Measurements from ENCODE around the gene TBL1X.

TBL1X gene

GRCh38 chrX:9434051-9434550, 30.8 kb upstream of the TBL1X start:
- no peak for TF ChIP-seq POLR2AphosphoS5 (IDR thresholded peaks at IDR 0.05; ENCODE audit: low read depth, low read length)
- TF ChIP-seq REST (IDR thresholded peaks at IDR 0.05; ENCODE audit: insufficient read depth in 1 of 2, low read depth in 2 of 2, low read length in 2 of 2) = no peak
- no peak for TF ChIP-seq FOXP2 (optimal IDR thresholded peaks at IDR 0.05; ENCODE audit: borderline replicate concordance, extremely low read depth, extremely low read length, insufficient read depth)
- no peak for TF ChIP-seq TAF1 (IDR thresholded peaks at IDR 0.05; ENCODE audit: borderline replicate concordance, insufficient read depth, low read length)
- TF ChIP-seq SIN3A (IDR thresholded peaks at IDR 0.05; ENCODE audit: borderline replicate concordance, insufficient read depth, low read length) = no peak

GRCh38 chrX:9436812-9437211, 28.0 kb upstream of the TBL1X start:
- TF ChIP-seq REST (IDR thresholded peaks at IDR 0.05; ENCODE audit: insufficient read depth in 1 of 2, low read depth in 2 of 2, low read length in 2 of 2) = no peak
- no peak for TF ChIP-seq SIN3A (IDR thresholded peaks at IDR 0.05; ENCODE audit: borderline replicate concordance, insufficient read depth, low read length)
- no peak for TF ChIP-seq TAF1 (IDR thresholded peaks at IDR 0.05; ENCODE audit: borderline replicate concordance, insufficient read depth, low read length)
- TF ChIP-seq POLR2AphosphoS5 (IDR thresholded peaks at IDR 0.05; ENCODE audit: low read depth, low read length) = no peak
- TF ChIP-seq FOXP2 (optimal IDR thresholded peaks at IDR 0.05; ENCODE audit: borderline replicate concordance, extremely low read depth, extremely low read length, insufficient read depth) = no peak

GRCh38 chrX:9438933-9439494, 25.8 kb upstream of the TBL1X start:
- TF ChIP-seq SIN3A (IDR thresholded peaks at IDR 0.05; ENCODE audit: borderline replicate concordance, insufficient read depth, low read length) (no peak), REST (IDR thresholded peaks at IDR 0.05; ENCODE audit: insufficient read depth in 1 of 2, low read depth in 2 of 2, low read length in 2 of 2) (no peak), FOXP2 (optimal IDR thresholded peaks at IDR 0.05; ENCODE audit: borderline replicate concordance, extremely low read depth, extremely low read length, insufficient read depth) (no peak), TAF1 (IDR thresholded peaks at IDR 0.05; ENCODE audit: borderline replicate concordance, insufficient read depth, low read length) (no peak), POLR2AphosphoS5 (IDR thresholded peaks at IDR 0.05; ENCODE audit: low read depth, low read length) (no peak)

- TF ChIP-seq POLR2AphosphoS5 (IDR thresholded peaks at IDR 0.05; ENCODE audit: low read depth, low read length) = no peak
- TF ChIP-seq REST (IDR thresholded peaks at IDR 0.05; ENCODE audit: insufficient read depth in 1 of 2, low read depth in 2 of 2, low read length in 2 of 2) = no peak
- no peak for TF ChIP-seq SIN3A (IDR thresholded peaks at IDR 0.05; ENCODE audit: borderline replicate concordance, insufficient read depth, low read length)
- TF ChIP-seq TAF1 (IDR thresholded peaks at IDR 0.05; ENCODE audit: borderline replicate concordance, insufficient read depth, low read length) = no peak
- TF ChIP-seq FOXP2 (optimal IDR thresholded peaks at IDR 0.05; ENCODE audit: borderline replicate concordance, extremely low read depth, extremely low read length, insufficient read depth) = no peak
Measured at GRCh38 chrX:9440116-9440844, 24.6 kb upstream of the TBL1X start.
